Colonic mucosa (tissue), 4 donors: ENCODE results near the gene KIF3A. TPM values are rescaled to one million over a fixed set of nuclear protein-coding genes. Genes with fewer than 3 reads are reported as not detected.

Experiments used
- DNase-seq: peaks from one replicate; pipeline ENCODE4 v3.0.0-alpha.2; 2020
- H3K27ac ChIP-seq: fragments of 200-600 bp; one replicate; pipeline ENCODE4 v1.8.0; 2021
- H3K27me3 ChIP-seq: fragments of 200-600 bp; one replicate; pipeline ENCODE4 v1.8.0; 2021
- H3K36me3 ChIP-seq: fragments of 200-600 bp; one replicate; pipeline ENCODE4 v1.8.0; 2021
- H3K4me1 ChIP-seq: fragments of 200-600 bp; one replicate; pipeline ENCODE4 v1.8.0; 2021; ENCODE audit warnings: mild to moderate bottlenecking
- H3K4me3 ChIP-seq: fragments of 200-600 bp; one replicate; pipeline ENCODE4 v1.8.0; 2021
- H3K9ac ChIP-seq, 2 donors: one replicate each; pipeline ENCODE4 v1.7.0; 2013; ENCODE audit warnings: control low read depth in 2 of 2, low read depth in 2 of 2, low read length in 2 of 2
- H3K9me3 ChIP-seq: fragments of 200-600 bp; one replicate; pipeline ENCODE4 v1.8.0; 2021
- CTCF ChIP-seq: fragments of 200-600 bp; IDR thresholded peaks from one replicate; pipeline ENCODE4 v1.8.0; 2022; ENCODE audit warnings: antibody characterized with exemption, mild to moderate bottlenecking
- intact Hi-C: fragments of 100-400 bp; cut with DNase I; formaldehyde crosslinking; loops from one replicate; pipeline ENCODE4 v1.14.1; 2022
- total RNA-seq, 2 donors: library from RNA; stranded (reverse); fragmentation: NEBNext Ultra II Directional in 1 of 2; extraction: Animal tissue kit (Norgen Biotek cat#: 25700) in 1 of 2; gene quantifications; one replicate each; pipeline ENCODE4 v1.2.1, GENCODE V29; 2021
- donor health status: healthy.
- donor health status: DM: no; HTN: no; CAD: no.
- donor health status: DM: no; HTN: no; CAD: no.

Gene KIF3A
- total RNA-seq, 2 donors from 2014 or later, result 4.0 to 5.2 TPM

GRCh38 chr5:132777209-132778069 is 40.1 kb upstream of the KIF3A start, which contains the start of gene SEPTIN8:
SEPTIN8 (minus strand) TSS chr5:132777239; CDS start chr5:132777137, 102 bp downstream.
- peak within 1 kb of the TSS; percentile 45 for H3K27ac ChIP-seq
- no peaks in the 10 kb centered on the region for H3K9me3 ChIP-seq
- H3K9ac ChIP-seq, result peak within 1 kb of the TSS; percentile 80 to 83
- H3K36me3 ChIP-seq, result no peaks in the 10 kb centered on the region
- intact Hi-C loops, result no loop called here
- DNase-seq, result peak; percentile 65
- H3K4me1 ChIP-seq, result peaks cover 8% of the 10 kb centered on the region
- TF ChIP-seq CTCF, result no peak
- peak within 1 kb of the TSS; percentile 81 for H3K4me3 ChIP-seq
- H3K27me3 ChIP-seq, result no peaks in the 10 kb centered on the region

GRCh38 chr5:132776938-132777208 is 39.5 kb upstream of the KIF3A start:
- H3K4me1 ChIP-seq, result peaks cover 8% of the 10 kb centered on the region
- peak overlapping the region; percentile 76 to 83 for H3K9ac ChIP-seq
- DNase-seq, result no peak
- no peak for TF ChIP-seq CTCF
- H3K27ac ChIP-seq, result peak overlapping the region; percentile 45
- H3K36me3 ChIP-seq, result no peaks in the 10 kb centered on the region
- no peaks in the 10 kb centered on the region for H3K9me3 ChIP-seq
- H3K4me3 ChIP-seq, result peak overlapping the region; percentile 81
- intact Hi-C loops, result no loop called here
- no peaks in the 10 kb centered on the region for H3K27me3 ChIP-seq

GRCh38 chr5:132776131-132776937 is 39.0 kb upstream of the KIF3A start:
- Histone ChIP-seq H3K27ac (peak overlapping the region; percentile 45), H3K36me3 (no peaks in the 10 kb centered on the region), H3K9ac (peak overlapping the region; percentile 76 to 83), H3K27me3 (no peaks in the 10 kb centered on the region), H3K9me3 (no peaks in the 10 kb centered on the region), H3K4me1 (peaks cover 8% of the 10 kb centered on the region), H3K4me3 (peak overlapping the region; percentile 81)
- DNase-seq, result peak; percentile 67
- intact Hi-C loops, result no loop called here
- TF ChIP-seq CTCF, result no peak

- intact Hi-C loops, result no loop called here
- Histone ChIP-seq H3K27ac (no peak overlapping the region), H3K9ac (no peak overlapping the region), H3K4me1 (peaks cover 8% of the 10 kb centered on the region), H3K36me3 (no peaks in the 10 kb centered on the region), H3K4me3 (no peak overlapping the region), H3K9me3 (no peaks in the 10 kb centered on the region), H3K27me3 (no peaks in the 10 kb centered on the region)
- no peak for TF ChIP-seq CTCF
- no peak for DNase-seq
Measured at GRCh38 chr5:132775476-132775961, 38.2 kb upstream of the KIF3A start.

GRCh38 chr5:132774896-132775295 is 37.5 kb upstream of the KIF3A start:
- DNase-seq, result peak; percentile 68
- Histone ChIP-seq H3K27me3 (no peaks in the 10 kb centered on the region), H3K27ac (no peak overlapping the region), H3K9ac (peak overlapping the region in 1 of 2 donors; percentile 36), H3K4me3 (no peak overlapping the region), H3K36me3 (no peaks in the 10 kb centered on the region), H3K4me1 (peaks cover 8% of the 10 kb centered on the region), H3K9me3 (no peaks in the 10 kb centered on the region)
- intact Hi-C loops, result no loop called here
- no peak for TF ChIP-seq CTCF
